Brain pericyte (primary cell): ENCODE data around the gene RIN3.

Experiments
- DNase-seq: peaks from one replicate; pipeline ENCODE4 v3.0.0-alpha.2; 2012; ENCODE audit warnings: low read depth, low spot score

Gene RIN3

GRCh38 chr14:92507174-92507768 is 6.3 kb upstream of the RIN3 start:
- no peak for DNase-seq

GRCh38 chr14:92510972-92511371 is 2.6 kb upstream of the RIN3 start:
- DNase-seq: no peak

- DNase-seq: peak; percentile 71
Observed at GRCh38 chr14:92511453-92512238, 1.9 kb upstream of the RIN3 start.

- DNase-seq: no peak
Observed at GRCh38 chr14:92512807-92513203, 776 bp upstream of the RIN3 start.

- DNase-seq: no peak
Observed at GRCh38 chr14:92513966-92514843, 624 bp downstream of the RIN3 start.

GRCh38 chr14:92514844-92515514 is 1.4 kb downstream of the RIN3 start:
- DNase-seq: no peak

GRCh38 chr14:92515546-92516343 is 2.2 kb downstream of the RIN3 start:
- no peak for DNase-seq

GRCh38 chr14:92516344-92516965 is 2.9 kb downstream of the RIN3 start:
- no peak for DNase-seq

GRCh38 chr14:92516966-92517506 is 3.5 kb downstream of the RIN3 start:
- DNase-seq: no peak

GRCh38 chr14:92517761-92518160 is 4.2 kb downstream of the RIN3 start:
- DNase-seq: no peak

- DNase-seq: no peak
Observed at GRCh38 chr14:92519246-92520101, 5.9 kb downstream of the RIN3 start.

- no peak for DNase-seq
Observed at GRCh38 chr14:92520102-92521057, 6.8 kb downstream of the RIN3 start.

- no peak for DNase-seq
Observed at GRCh38 chr14:92521058-92521415, 7.5 kb downstream of the RIN3 start.

- DNase-seq: no peak
Observed at GRCh38 chr14:92523752-92524151, 10.2 kb downstream of the RIN3 start.

- no peak for DNase-seq
Observed at GRCh38 chr14:92524602-92525185, 11.1 kb downstream of the RIN3 start.

GRCh38 chr14:92525322-92526095 is 11.9 kb downstream of the RIN3 start:
- no peak for DNase-seq

- DNase-seq: no peak
Observed at GRCh38 chr14:92527721-92528120, 14.1 kb downstream of the RIN3 start.
